SH-SY5Y (cell line): Measurements from ENCODE around the gene LRRC4C.

Experiments
- GATA2 ChIP-seq: IDR thresholded peaks from 2 replicates; pipeline ENCODE4 v1.6.1; 2011; ENCODE audit warnings: mild to moderate bottlenecking, low read depth, low read length
- GATA3 ChIP-seq: IDR thresholded peaks from 2 replicates; pipeline ENCODE4 v1.6.1; 2011; ENCODE audit warnings: low read depth, mild to moderate bottlenecking, low read length, moderate library complexity

- TF ChIP-seq GATA2 (no peak), GATA3 (no peak)
These were observed 945.3 kb downstream of the LRRC4C start for GRCh38 chr11:40514124-40514523.
